Measurements from ENCODE around the gene FLNB. TPM values are rescaled to one million over a fixed set of nuclear protein-coding genes. Genes with fewer than 3 reads are reported as not detected.
A peak's percentile ranks its signal among the peaks of the same experiment; 100 is the strongest.

Gene FLNB
- total RNA-seq, 1 experiment from 2014 or later = 127 TPM

DNA sequence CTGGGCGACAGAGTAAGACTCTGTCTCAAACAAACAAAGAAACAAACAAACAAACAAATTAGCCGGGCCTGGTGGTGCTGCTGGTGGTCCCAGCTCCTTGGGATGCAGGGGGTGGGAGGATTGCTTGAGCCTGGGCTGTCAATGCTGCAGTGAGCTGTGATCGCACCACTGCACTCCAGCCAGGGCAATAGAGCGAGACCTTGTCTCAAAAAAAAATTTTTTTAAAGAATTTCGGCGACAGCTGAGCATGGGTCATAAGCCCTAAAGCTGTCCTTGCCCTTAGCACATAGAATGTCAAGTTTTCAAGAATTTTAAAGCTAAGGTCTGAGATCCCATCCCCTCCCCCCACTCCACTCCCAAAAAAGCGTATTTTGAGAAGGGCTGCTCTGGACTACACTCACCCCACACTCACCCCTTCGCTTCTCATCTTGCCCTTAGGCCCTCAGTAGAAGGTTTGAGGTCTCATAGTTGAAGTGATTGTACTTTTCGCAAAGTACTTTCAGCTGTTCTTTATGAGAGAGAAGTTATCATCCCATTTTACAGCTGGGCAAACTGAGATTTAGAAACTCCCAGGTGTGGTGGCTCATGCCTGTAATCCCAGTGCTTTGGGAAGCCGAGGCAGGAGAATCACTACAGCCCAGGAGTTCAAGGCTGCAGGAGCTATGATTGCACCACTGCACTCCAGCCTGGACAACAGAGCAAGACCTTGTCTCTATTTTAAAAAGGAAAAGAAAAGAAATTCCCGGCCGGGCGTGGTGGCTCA, 34.3 kb upstream of the FLNB start (continued):
- TF ChIP-seq, protein P1, sequence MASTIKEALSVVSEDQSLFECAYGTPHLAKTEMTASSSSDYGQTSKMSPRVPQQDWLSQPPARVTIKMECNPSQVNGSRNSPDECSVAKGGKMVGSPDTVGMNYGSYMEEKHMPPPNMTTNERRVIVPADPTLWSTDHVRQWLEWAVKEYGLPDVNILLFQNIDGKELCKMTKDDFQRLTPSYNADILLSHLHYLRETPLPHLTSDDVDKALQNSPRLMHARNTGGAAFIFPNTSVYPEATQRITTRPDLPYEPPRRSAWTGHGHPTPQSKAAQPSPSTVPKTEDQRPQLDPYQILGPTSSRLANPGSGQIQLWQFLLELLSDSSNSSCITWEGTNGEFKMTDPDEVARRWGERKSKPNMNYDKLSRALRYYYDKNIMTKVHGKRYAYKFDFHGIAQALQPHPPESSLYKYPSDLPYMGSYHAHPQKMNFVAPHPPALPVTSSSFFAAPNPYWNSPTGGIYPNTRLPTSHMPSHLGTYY (CRISPR knock-in tag; IDR thresholded peaks at IDR 0.05) = no peak
- no peak for TF ChIP-seq ESRRA (CRISPR knock-in tag; IDR thresholded peaks at IDR 0.05; ENCODE audit: borderline replicate concordance)
- TF ChIP-seq, protein P2, sequence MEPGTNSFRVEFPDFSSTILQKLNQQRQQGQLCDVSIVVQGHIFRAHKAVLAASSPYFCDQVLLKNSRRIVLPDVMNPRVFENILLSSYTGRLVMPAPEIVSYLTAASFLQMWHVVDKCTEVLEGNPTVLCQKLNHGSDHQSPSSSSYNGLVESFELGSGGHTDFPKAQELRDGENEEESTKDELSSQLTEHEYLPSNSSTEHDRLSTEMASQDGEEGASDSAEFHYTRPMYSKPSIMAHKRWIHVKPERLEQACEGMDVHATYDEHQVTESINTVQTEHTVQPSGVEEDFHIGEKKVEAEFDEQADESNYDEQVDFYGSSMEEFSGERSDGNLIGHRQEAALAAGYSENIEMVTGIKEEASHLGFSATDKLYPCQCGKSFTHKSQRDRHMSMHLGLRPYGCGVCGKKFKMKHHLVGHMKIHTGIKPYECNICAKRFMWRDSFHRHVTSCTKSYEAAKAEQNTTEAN (CRISPR knock-in tag; IDR thresholded peaks at IDR 0.05) = no peak
- no peak for TF ChIP-seq ATF1 (CRISPR knock-in tag; IDR thresholded peaks at IDR 0.05)
- no peak for TF ChIP-seq ELF4 (CRISPR knock-in tag; IDR thresholded peaks at IDR 0.05; ENCODE audit: low read depth)
- TF ChIP-seq IRF2 (CRISPR knock-in tag; IDR thresholded peaks at IDR 0.05; ENCODE audit: borderline replicate concordance, low read depth) = no peak
- TF ChIP-seq GABPB1 (CRISPR knock-in tag; IDR thresholded peaks at IDR 0.05) = no peak
- TF ChIP-seq KAT7 (CRISPR knock-in tag; IDR thresholded peaks at IDR 0.05; ENCODE audit: borderline replicate concordance) = no peak

DNA sequence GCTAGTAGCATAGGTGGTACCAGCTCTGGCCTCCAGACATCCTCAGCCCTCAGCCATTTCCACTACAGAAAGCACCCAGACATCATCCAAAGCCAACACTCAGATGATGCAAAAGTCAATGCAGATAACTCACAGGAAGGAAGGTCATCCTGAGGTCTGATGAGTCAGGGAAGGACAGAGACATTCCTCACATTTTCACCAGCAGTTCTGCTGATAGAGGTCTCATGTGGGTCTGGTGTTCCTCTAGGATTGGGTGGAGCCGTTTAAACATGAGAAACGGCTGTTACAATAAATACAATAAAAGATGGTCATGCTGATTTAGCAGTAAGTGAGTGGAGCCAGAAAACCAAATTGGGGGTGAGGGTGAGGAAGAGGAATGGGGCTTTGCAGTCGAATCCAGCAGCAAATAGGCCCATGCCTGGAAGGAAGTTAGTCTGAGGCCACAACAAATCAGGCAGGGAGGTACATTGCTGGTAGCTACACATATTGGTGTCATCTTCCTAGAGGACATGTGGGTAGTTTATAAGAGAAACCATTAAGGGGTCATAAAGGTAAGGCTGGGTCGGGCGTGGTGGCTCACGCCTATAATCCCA, 33.3 kb upstream of the FLNB start:
- ChIA-PET POLR2A (no interaction called here), CTCF (no interaction called here)
- H3K4me3 Mint-ChIP-seq = no peak overlapping the region
- H3K27me3 Mint-ChIP-seq (ENCODE audit: low read depth) = no peaks in the 10 kb centered on the region
- 0 out of 2 replicates have a peak overlapping the region, but pooled peaks have one; percentile 65 for H3K27ac Mint-ChIP-seq
- H3K4me1 Mint-ChIP-seq = peaks cover 19% of the 10 kb centered on the region
- ATAC-seq (no peak), DNase-seq (ENCODE audit: low spot score) (no peak)
- no peaks in the 10 kb centered on the region for H3K36me3 Mint-ChIP-seq
- H3K9me3 Mint-ChIP-seq = no peaks in the 10 kb centered on the region
- TF ChIP-seq, protein P3, sequence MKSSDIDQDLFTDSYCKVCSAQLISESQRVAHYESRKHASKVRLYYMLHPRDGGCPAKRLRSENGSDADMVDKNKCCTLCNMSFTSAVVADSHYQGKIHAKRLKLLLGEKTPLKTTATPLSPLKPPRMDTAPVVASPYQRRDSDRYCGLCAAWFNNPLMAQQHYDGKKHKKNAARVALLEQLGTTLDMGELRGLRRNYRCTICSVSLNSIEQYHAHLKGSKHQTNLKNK (CRISPR knock-in tag; IDR thresholded peaks at IDR 0.05) = no peak
- peak; percentile 98 for TF ChIP-seq GABPB1 (CRISPR knock-in tag; IDR thresholded peaks at IDR 0.05)

DNA sequence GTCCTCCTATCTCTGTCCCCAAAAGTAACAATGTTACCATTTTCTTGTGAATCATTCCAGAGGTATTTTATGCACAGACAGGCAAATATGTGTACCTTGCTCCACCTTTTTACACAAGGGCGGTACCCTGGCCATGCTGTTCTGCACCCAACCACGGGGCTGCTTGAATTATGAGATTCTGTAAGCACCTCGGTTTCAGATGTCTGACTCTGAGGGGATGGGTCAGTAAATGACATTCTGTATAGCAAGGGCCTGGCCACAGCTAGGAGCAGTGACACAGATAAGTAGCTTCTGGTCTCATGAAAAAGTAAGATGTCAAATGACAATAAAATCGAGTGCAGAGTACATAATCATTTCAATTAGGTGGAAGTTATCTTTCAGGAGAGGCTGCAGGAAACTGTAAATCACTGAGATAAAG, 30.4 kb upstream of the FLNB start:
- H3K9me3 Mint-ChIP-seq = no peaks in the 10 kb centered on the region
- ATAC-seq (no peak), DNase-seq (ENCODE audit: low spot score) (no peak)
- H3K27ac Mint-ChIP-seq = no peak overlapping the region
- H3K4me3 Mint-ChIP-seq = no peak overlapping the region
- no peaks in the 10 kb centered on the region for H3K27me3 Mint-ChIP-seq (ENCODE audit: low read depth)
- ChIA-PET POLR2A (no interaction called here), CTCF (no interaction called here)
- peaks cover 6% of the 10 kb centered on the region for H3K4me1 Mint-ChIP-seq
- TF ChIP-seq, protein P4, sequence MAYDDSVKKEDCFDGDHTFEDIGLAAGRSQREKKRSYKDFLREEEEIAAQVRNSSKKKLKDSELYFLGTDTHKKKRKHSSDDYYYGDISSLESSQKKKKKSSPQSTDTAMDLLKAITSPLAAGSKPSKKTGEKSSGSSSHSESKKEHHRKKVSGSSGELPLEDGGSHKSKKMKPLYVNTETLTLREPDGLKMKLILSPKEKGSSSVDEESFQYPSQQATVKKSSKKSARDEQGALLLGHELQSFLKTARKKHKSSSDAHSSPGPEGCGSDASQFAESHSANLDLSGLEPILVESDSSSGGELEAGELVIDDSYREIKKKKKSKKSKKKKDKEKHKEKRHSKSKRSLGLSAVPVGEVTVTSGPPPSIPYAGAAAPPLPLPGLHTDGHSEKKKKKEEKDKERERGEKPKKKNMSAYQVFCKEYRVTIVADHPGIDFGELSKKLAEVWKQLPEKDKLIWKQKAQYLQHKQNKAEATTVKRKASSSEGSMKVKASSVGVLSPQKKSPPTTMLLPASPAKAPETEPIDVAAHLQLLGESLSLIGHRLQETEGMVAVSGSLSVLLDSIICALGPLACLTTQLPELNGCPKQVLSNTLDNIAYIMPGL (CRISPR knock-in tag; IDR thresholded peaks at IDR 0.05) = no peak
- TF ChIP-seq MXD4 (CRISPR knock-in tag; IDR thresholded peaks at IDR 0.05; ENCODE audit: borderline replicate concordance) = no peak
- no peak for TF ChIP-seq ELF4 (CRISPR knock-in tag; IDR thresholded peaks at IDR 0.05; ENCODE audit: low read depth)
- H3K36me3 Mint-ChIP-seq = no peaks in the 10 kb centered on the region

DNA sequence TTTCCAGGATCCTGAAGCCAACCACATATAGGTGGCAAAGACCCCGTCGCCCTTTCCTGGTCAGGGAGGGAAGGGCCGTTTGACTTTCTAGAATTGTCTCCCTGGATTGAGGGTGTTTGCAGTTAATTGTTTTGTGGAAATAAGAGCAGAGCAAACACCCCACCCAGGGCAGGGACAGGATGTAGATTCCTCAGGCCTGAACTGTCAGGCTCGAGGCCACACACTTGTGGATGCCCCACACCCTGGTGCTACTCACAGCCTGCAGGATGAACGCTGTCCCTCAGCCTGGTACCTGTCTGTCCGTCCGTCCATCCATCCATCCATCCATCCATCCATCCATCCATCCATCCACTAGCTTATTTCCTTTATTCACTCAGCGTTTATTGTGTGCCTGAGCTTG, 29.9 kb upstream of the FLNB start:
- H3K27me3 Mint-ChIP-seq (ENCODE audit: low read depth) = no peaks in the 10 kb centered on the region
- CTCF ChIA-PET = no interaction called here
- no peaks in the 10 kb centered on the region for H3K36me3 Mint-ChIP-seq
- no peak overlapping the region for H3K27ac Mint-ChIP-seq
- H3K4me1 Mint-ChIP-seq = 0 out of 2 replicates have a peak, but pooled peaks cover 3% of the 10 kb centered on the region
- TF ChIP-seq TP53 (CRISPR knock-in tag; IDR thresholded peaks at IDR 0.05) = no peak
- H3K4me3 Mint-ChIP-seq = no peak overlapping the region
- no peaks in the 10 kb centered on the region for H3K9me3 Mint-ChIP-seq
- POLR2A ChIA-PET = no interaction called here
- DNase-seq (ENCODE audit: low spot score) (no peak), ATAC-seq (no peak)
